Loucy (cell line): ENCODE data around the gene CHCHD4.

Experiments used
- EZH2phosphoT487 ChIP-seq: fragments of 200-600 bp; IDR thresholded peaks from 2 replicates; pipeline ENCODE4 v1.6.1; 2018; ENCODE audit warnings: antibody characterized with exemption, mild to moderate bottlenecking, moderate library complexity, borderline replicate concordance
- TF ChIP-seq, protein P1 (sequence below): fragments of 200-600 bp; sonication (generic); conservative IDR thresholded peaks from 2 replicates; pipeline ENCODE4 v1.5.1; 2014; ENCODE audit warnings: mild to moderate bottlenecking, antibody characterized with exemption, low read length

DNA sequence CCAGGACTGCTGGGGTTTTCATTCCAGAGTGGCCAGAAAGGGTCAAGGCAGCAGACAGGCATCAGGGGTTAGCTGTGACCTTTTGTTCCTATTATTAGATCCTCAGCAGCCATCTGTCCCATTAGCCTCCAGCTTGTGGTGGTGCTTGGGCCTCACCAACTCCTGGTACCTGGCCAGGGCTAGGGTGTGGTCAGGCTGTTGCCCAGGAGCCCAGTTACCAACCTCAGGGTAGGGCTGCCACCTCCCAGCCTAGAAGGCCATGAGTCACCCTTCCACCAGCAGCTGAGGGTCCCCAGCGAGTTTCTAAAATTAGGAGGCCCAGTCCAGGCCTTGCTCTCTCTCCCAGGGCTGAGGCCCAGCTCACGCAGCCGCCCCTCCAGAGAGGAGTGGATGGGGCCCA, 12.3 kb upstream of the CHCHD4 start:
- TF ChIP-seq, protein P1, sequence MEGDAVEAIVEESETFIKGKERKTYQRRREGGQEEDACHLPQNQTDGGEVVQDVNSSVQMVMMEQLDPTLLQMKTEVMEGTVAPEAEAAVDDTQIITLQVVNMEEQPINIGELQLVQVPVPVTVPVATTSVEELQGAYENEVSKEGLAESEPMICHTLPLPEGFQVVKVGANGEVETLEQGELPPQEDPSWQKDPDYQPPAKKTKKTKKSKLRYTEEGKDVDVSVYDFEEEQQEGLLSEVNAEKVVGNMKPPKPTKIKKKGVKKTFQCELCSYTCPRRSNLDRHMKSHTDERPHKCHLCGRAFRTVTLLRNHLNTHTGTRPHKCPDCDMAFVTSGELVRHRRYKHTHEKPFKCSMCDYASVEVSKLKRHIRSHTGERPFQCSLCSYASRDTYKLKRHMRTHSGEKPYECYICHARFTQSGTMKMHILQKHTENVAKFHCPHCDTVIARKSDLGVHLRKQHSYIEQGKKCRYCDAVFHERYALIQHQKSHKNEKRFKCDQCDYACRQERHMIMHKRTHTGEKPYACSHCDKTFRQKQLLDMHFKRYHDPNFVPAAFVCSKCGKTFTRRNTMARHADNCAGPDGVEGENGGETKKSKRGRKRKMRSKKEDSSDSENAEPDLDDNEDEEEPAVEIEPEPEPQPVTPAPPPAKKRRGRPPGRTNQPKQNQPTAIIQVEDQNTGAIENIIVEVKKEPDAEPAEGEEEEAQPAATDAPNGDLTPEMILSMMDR, result no peak
- TF ChIP-seq EZH2phosphoT487, result no peak
